ENCODE measurements around the gene PTPN11.

- TF ChIP-seq, protein P1, sequence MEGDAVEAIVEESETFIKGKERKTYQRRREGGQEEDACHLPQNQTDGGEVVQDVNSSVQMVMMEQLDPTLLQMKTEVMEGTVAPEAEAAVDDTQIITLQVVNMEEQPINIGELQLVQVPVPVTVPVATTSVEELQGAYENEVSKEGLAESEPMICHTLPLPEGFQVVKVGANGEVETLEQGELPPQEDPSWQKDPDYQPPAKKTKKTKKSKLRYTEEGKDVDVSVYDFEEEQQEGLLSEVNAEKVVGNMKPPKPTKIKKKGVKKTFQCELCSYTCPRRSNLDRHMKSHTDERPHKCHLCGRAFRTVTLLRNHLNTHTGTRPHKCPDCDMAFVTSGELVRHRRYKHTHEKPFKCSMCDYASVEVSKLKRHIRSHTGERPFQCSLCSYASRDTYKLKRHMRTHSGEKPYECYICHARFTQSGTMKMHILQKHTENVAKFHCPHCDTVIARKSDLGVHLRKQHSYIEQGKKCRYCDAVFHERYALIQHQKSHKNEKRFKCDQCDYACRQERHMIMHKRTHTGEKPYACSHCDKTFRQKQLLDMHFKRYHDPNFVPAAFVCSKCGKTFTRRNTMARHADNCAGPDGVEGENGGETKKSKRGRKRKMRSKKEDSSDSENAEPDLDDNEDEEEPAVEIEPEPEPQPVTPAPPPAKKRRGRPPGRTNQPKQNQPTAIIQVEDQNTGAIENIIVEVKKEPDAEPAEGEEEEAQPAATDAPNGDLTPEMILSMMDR (IDR thresholded peaks at IDR 0.05) = no peak
- no peak for TF ChIP-seq POLR2A (IDR thresholded peaks at IDR 0.05)
Measured at GRCh38 chr12:112408621-112409020, 10.1 kb upstream of the PTPN11 start.

Data from adrenal gland (tissue), 5 donors.